Measurements from ENCODE around the gene PRR19. TPM values are rescaled to one million over a fixed set of nuclear protein-coding genes. Genes with fewer than 3 reads are reported as not detected.

Gene PRR19
- polyA plus RNA-seq, 2 donors: 0.81 to 1.1 TPM

DNA sequence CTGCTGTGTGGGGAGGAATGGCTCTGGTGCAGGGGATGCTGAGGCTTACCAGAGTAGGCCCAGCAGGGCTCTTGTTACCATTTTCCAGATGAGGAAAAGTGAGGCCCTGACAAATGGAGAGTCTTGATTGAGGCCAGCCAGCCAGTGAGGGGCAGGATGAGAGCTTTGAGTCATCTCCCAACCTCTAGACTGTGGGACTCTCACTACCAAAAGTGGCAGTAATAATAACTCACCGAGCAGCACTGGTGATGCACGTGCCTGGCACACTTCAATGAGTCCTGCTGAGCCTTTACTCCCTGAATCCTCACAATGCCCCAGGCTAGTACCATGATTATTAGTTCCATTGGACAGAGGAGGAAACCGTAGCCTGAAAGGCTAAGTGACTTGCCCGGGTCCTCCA is 25.1 kb upstream of the PRR19 start:
- Histone ChIP-seq H3K27ac (ENCODE audit: low read depth in 2 of 2, low read length in 1 of 2) (peak overlapping the region; percentile 4 to 44), H3K36me3 (ENCODE audit: control insufficient read depth in 2 of 2, insufficient read depth in 2 of 2, low read length in 1 of 2) (peaks cover 0 to 35% of the 10 kb centered on the region in 2 donors), H3K9me3 (ENCODE audit: control insufficient read depth in 2 of 2, insufficient read depth in 1 of 2, low read depth in 1 of 2, low read length in 1 of 2) (no peaks in the 10 kb centered on the region), H3K4me3 (ENCODE audit: low read depth in 1 of 2, low read length in 2 of 2) (no peak overlapping the region), H3K27me3 (ENCODE audit: control insufficient read depth in 1 of 2, insufficient read depth in 2 of 2, low read length in 2 of 2) (no peaks in the 10 kb centered on the region), H3K4me1 (ENCODE audit: control insufficient read depth in 2 of 2, insufficient read depth in 2 of 2, low read length in 1 of 2) (peaks cover 8 to 45% of the 10 kb centered on the region in 2 donors)
- 42 to 50% methylated on average over 4 of the region's 4 CpGs for WGBS, 2 donors

- peaks cover 10 to 54% of the 10 kb centered on the region in 2 donors for H3K4me1 ChIP-seq (ENCODE audit: control insufficient read depth in 2 of 2, insufficient read depth in 2 of 2, low read length in 1 of 2)
- H3K4me3 ChIP-seq (ENCODE audit: low read depth in 1 of 2, low read length in 2 of 2): no peak overlapping the region
- 25 to 52% methylated on average over 10 of the region's 10 CpGs for WGBS, 2 donors
- H3K36me3 ChIP-seq (ENCODE audit: control insufficient read depth in 2 of 2, insufficient read depth in 2 of 2, low read length in 1 of 2): peaks cover 0 to 24% of the 10 kb centered on the region in 2 donors
- peak overlapping the region; percentile 86 to 98 for H3K27ac ChIP-seq (ENCODE audit: low read depth in 2 of 2, low read length in 1 of 2)
- no peaks in the 10 kb centered on the region for H3K9me3 ChIP-seq (ENCODE audit: control insufficient read depth in 2 of 2, insufficient read depth in 1 of 2, low read depth in 1 of 2, low read length in 1 of 2)
- no peaks in the 10 kb centered on the region for H3K27me3 ChIP-seq (ENCODE audit: control insufficient read depth in 1 of 2, insufficient read depth in 2 of 2, low read length in 2 of 2)
These were observed 24.0 kb upstream of the PRR19 start for GRCh38 chr19:42277821-42278451.

GRCh38 chr19:42278452-42279154 is 23.3 kb upstream of the PRR19 start:
- Histone ChIP-seq H3K9me3 (ENCODE audit: control insufficient read depth in 2 of 2, insufficient read depth in 1 of 2, low read depth in 1 of 2, low read length in 1 of 2) (no peaks in the 10 kb centered on the region), H3K36me3 (ENCODE audit: control insufficient read depth in 2 of 2, insufficient read depth in 2 of 2, low read length in 1 of 2) (peaks cover 0 to 18% of the 10 kb centered on the region in 2 donors), H3K27ac (ENCODE audit: low read depth in 2 of 2, low read length in 1 of 2) (peak overlapping the region; percentile 86 to 98), H3K4me1 (ENCODE audit: control insufficient read depth in 2 of 2, insufficient read depth in 2 of 2, low read length in 1 of 2) (peaks cover 10 to 57% of the 10 kb centered on the region in 2 donors), H3K27me3 (ENCODE audit: control insufficient read depth in 1 of 2, insufficient read depth in 2 of 2, low read length in 2 of 2) (no peaks in the 10 kb centered on the region), H3K4me3 (ENCODE audit: low read depth in 1 of 2, low read length in 2 of 2) (no peak overlapping the region)
- 47 to 70% methylated on average over 5 of the region's 5 CpGs for WGBS, 2 donors

DNA sequence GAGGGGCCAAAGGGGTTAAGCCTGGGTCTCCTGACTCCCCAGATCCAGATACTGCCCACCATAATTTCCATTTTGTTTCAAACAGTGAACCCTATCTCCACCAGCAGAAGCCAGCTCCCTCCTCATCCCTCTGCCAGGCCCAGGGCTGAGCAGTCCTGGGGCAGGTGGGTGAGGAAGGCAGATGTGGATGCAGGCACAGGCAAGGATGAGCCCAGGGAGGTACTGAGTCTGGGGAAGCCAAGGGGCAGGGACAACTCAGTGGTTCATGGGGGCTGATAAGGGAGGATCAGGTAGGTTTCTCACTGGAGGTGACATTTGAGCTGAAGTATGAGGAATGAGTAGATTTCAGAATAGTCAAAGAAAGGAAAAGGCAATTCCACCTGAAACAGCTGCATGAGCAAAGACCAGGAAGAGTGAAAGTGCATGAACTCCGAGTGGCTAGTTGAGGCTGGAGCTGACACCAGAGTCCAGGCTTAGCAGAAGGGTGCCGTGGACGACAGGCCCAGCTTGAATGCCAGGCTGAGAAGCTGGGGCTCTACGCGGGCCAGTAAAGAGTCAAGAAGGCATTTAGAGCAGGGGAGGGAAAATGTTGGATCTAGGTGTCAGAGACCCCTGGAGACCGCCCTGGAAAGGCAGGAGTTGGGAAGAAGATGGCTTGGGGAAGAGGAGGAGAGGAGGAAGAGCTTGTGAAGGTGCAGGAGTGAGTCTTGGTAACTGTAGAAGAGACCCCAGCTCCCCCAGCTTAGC is 22.6 kb upstream of the PRR19 start:
- Histone ChIP-seq H3K36me3 (ENCODE audit: control insufficient read depth in 2 of 2, insufficient read depth in 2 of 2, low read length in 1 of 2) (peaks cover 0 to 10% of the 10 kb centered on the region in 2 donors), H3K9me3 (ENCODE audit: control insufficient read depth in 2 of 2, insufficient read depth in 1 of 2, low read depth in 1 of 2, low read length in 1 of 2) (no peaks in the 10 kb centered on the region), H3K27me3 (ENCODE audit: control insufficient read depth in 1 of 2, insufficient read depth in 2 of 2, low read length in 2 of 2) (no peaks in the 10 kb centered on the region), H3K4me3 (ENCODE audit: low read depth in 1 of 2, low read length in 2 of 2) (peak overlapping the region; percentile 60 to 63), H3K4me1 (ENCODE audit: control insufficient read depth in 2 of 2, insufficient read depth in 2 of 2, low read length in 1 of 2) (peaks cover 10 to 55% of the 10 kb centered on the region in 2 donors), H3K27ac (ENCODE audit: low read depth in 2 of 2, low read length in 1 of 2) (peak overlapping the region; percentile 97 to 98)
- WGBS, 2 donors: 9 to 13% methylated on average over 6 of the region's 6 CpGs

DNA sequence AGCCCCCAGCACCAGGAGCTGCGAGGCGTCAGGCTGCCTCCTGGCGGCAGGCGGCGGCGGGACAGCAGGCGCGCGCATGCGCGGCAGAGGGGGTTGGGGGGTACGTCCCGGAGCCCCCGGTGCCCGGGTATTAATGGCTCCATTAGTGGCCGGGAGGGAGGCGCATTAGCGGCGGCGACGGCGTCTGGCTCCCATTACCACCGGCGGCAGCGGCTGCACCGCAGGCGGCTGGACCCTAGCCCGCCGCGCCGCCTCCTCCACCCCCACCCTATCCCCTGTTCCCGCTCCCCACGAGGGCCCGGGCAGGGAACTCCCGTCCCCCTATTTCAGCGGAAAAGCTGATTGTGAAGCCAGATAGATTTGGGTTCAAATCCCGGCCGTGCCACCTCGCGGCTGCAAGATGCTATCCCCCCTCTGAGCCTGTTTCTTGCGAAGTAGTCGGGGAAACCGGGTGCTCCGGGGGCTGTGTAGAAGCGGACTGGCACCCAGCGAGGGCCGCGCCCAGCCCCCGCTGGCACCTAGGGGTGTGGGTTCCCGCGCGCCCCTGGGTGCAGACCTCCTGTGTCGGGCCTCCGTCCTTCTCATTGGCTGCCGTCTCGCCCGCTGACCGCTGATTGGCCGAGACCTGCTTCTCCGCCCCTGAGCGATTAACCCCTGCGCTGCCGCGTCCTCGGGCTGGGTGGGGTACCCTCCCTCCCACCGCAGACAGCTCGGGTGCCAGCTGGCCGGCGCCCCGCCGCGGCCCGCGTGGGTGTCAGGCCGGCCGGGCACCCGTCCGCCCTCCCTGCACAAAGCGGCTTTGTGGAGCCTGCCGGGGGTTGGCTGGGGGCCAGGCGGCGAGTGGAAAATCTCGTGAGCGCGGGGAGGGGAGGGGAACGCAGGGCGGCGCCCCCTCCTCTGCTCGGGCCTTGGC is 21.8 kb upstream of the PRR19 start:
- no peaks in the 10 kb centered on the region for H3K27me3 ChIP-seq (ENCODE audit: control insufficient read depth in 1 of 2, insufficient read depth in 2 of 2, low read length in 2 of 2)
- peaks cover 0 to 5% of the 10 kb centered on the region in 2 donors for H3K36me3 ChIP-seq (ENCODE audit: control insufficient read depth in 2 of 2, insufficient read depth in 2 of 2, low read length in 1 of 2)
- H3K4me1 ChIP-seq (ENCODE audit: control insufficient read depth in 2 of 2, insufficient read depth in 2 of 2, low read length in 1 of 2): peaks cover 10 to 56% of the 10 kb centered on the region in 2 donors
- no peaks in the 10 kb centered on the region for H3K9me3 ChIP-seq (ENCODE audit: control insufficient read depth in 2 of 2, insufficient read depth in 1 of 2, low read depth in 1 of 2, low read length in 1 of 2)
- H3K4me3 ChIP-seq (ENCODE audit: low read depth in 1 of 2, low read length in 2 of 2): peak overlapping the region; percentile 60 to 63
- H3K27ac ChIP-seq (ENCODE audit: low read depth in 2 of 2, low read length in 1 of 2): peak overlapping the region; percentile 97 to 98
- 0% methylated on average over 62 to 89 of the region's 89 CpGs for WGBS, 2 donors

GRCh38 chr19:42280815-42281145 is 21.2 kb upstream of the PRR19 start:
- H3K27ac ChIP-seq (ENCODE audit: low read depth in 2 of 2, low read length in 1 of 2): peak overlapping the region; percentile 97 to 98
- WGBS, 2 donors: 0 to 3% methylated on average over 16 to 20 of the region's 20 CpGs
- H3K4me1 ChIP-seq (ENCODE audit: control insufficient read depth in 2 of 2, insufficient read depth in 2 of 2, low read length in 1 of 2): peaks cover 10 to 59% of the 10 kb centered on the region in 2 donors
- H3K4me3 ChIP-seq (ENCODE audit: low read depth in 1 of 2, low read length in 2 of 2): peak overlapping the region; percentile 60 to 63
- H3K27me3 ChIP-seq (ENCODE audit: control insufficient read depth in 1 of 2, insufficient read depth in 2 of 2, low read length in 2 of 2): no peaks in the 10 kb centered on the region
- H3K36me3 ChIP-seq (ENCODE audit: control insufficient read depth in 2 of 2, insufficient read depth in 2 of 2, low read length in 1 of 2): peaks cover 0 to 3% of the 10 kb centered on the region in 2 donors
- H3K9me3 ChIP-seq (ENCODE audit: control insufficient read depth in 2 of 2, insufficient read depth in 1 of 2, low read depth in 1 of 2, low read length in 1 of 2): no peaks in the 10 kb centered on the region

DNA sequence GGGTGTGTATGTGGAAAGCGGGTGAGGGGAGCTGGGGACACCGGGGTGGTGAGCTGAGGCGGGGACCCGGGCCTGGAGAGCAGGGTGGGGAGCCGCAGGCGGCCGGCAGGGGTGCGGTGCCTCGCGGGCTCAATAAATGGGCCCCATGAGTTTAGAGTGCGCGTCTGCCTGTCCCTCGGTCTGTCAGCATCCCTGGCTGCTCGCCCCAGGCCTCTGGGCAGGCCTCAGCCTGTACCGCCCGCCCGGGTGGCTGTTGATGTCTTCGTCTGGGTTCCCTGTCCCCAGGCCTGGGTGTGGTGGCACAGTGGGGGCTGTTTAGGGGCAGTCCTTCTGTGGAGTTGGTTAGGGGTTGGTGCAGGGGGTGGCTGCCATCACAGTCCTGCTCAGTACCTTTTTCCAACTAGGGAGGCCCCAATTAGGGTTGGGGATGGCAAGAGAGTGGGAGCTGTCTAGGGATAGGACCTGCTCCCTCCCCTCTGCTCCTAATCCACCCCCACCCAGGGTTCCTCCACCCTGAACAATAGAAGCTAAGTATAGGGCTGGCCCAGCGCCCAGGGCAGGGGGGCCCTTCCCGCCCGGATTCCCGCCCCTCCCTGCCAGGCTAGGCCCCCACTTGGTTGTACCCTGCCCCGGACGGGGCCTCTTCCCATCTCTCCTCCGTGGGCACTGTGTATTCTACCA is 20.6 kb upstream of the PRR19 start:
- peaks cover 0 to 2% of the 10 kb centered on the region in 2 donors for H3K36me3 ChIP-seq (ENCODE audit: control insufficient read depth in 2 of 2, insufficient read depth in 2 of 2, low read length in 1 of 2)
- peak overlapping the region in 1 of 2 donors; percentile 60 for H3K4me3 ChIP-seq (ENCODE audit: low read depth in 1 of 2, low read length in 2 of 2)
- no peaks in the 10 kb centered on the region for H3K27me3 ChIP-seq (ENCODE audit: control insufficient read depth in 1 of 2, insufficient read depth in 2 of 2, low read length in 2 of 2)
- H3K9me3 ChIP-seq (ENCODE audit: control insufficient read depth in 2 of 2, insufficient read depth in 1 of 2, low read depth in 1 of 2, low read length in 1 of 2): no peaks in the 10 kb centered on the region
- WGBS, 2 donors: 5 to 21% methylated on average over 24 to 25 of the region's 25 CpGs
- H3K4me1 ChIP-seq (ENCODE audit: control insufficient read depth in 2 of 2, insufficient read depth in 2 of 2, low read length in 1 of 2): peaks cover 13 to 64% of the 10 kb centered on the region in 2 donors
- H3K27ac ChIP-seq (ENCODE audit: low read depth in 2 of 2, low read length in 1 of 2): peak overlapping the region; percentile 97 to 98

- Histone ChIP-seq H3K4me3 (ENCODE audit: low read depth in 1 of 2, low read length in 2 of 2) (no peak overlapping the region), H3K27me3 (ENCODE audit: control insufficient read depth in 1 of 2, insufficient read depth in 2 of 2, low read length in 2 of 2) (no peaks in the 10 kb centered on the region), H3K4me1 (ENCODE audit: control insufficient read depth in 2 of 2, insufficient read depth in 2 of 2, low read length in 1 of 2) (peaks cover 13 to 60% of the 10 kb centered on the region in 2 donors), H3K27ac (ENCODE audit: low read depth in 2 of 2, low read length in 1 of 2) (peak overlapping the region; percentile 97 to 98), H3K36me3 (ENCODE audit: control insufficient read depth in 2 of 2, insufficient read depth in 2 of 2, low read length in 1 of 2) (peaks cover 0 to under 1% of the 10 kb centered on the region in 2 donors), H3K9me3 (ENCODE audit: control insufficient read depth in 2 of 2, insufficient read depth in 1 of 2, low read depth in 1 of 2, low read length in 1 of 2) (no peaks in the 10 kb centered on the region)
- WGBS, 2 donors: 24 to 27% methylated on average over 7 of the region's 7 CpGs
These were observed 19.8 kb upstream of the PRR19 start for GRCh38 chr19:42281827-42282762.
